IMR-90 (cell line): ENCODE results near the gene VAC14. TPM values are rescaled to one million over a fixed set of nuclear protein-coding genes. Genes with fewer than 3 reads are reported as not detected.

ENCODE experiments used
- ATAC-seq: fragments of 200-7000 bp; cut with Tn5 transposase; 2 replicates; pipeline ENCODE4 v1.9.1; 2020; ENCODE audit warnings: low read depth, mild to moderate bottlenecking, moderate library complexity
- BruUV-seq: library from RNA; stranded (reverse); fragments of 400-500 nt; replicated peaks from 2 replicates; lab custom pipeline; 2021; lab: Mats Ljungman, UMichigan
- CTCF ChIA-PET: fragments of 300-600 bp; formaldehyde crosslinking; extraction: SDS; loops from one replicate; lab custom pipeline; 2021; ENCODE audit warnings: antibody characterized with exemption; lab: Yijun Ruan, JAX
- POLR2A ChIA-PET: fragments of 300-600 bp; sonication (Branson Sonifier 250); formaldehyde crosslinking; loops from one replicate; lab custom pipeline; 2022; ENCODE audit warnings: antibody characterized with exemption; ENCODE audit not compliant: unreplicated experiment; lab: Charles Lee
- DNase-seq: peaks from one replicate; pipeline ENCODE4 v3.0.0; 2013
- H2AFZ ChIP-seq: replicated peaks from 2 replicates; pipeline ENCODE3; 2013; ENCODE audit warnings: low read length, mild to moderate bottlenecking; ENCODE audit not compliant: poor library complexity
- H2AK5ac ChIP-seq: 2 replicates; pipeline ENCODE4 v1.6.1; 2013; ENCODE audit warnings: low read depth, low read length, inconsistent platforms
- H2AK9ac ChIP-seq: replicated peaks from 2 replicates; pipeline ENCODE3; 2013; ENCODE audit warnings: mild to moderate bottlenecking, low read depth, low read length, moderate library complexity; ENCODE audit not compliant: poor library complexity
- H2BK120ac ChIP-seq: 2 replicates; pipeline ENCODE4 v1.6.1; 2013; ENCODE audit warnings: low read depth, low read length, inconsistent platforms
- H2BK15ac ChIP-seq: 3 replicates; pipeline ENCODE4 v1.6.1; 2013; ENCODE audit warnings: low read depth, low read length, inconsistent platforms
- H2BK20ac ChIP-seq: 2 replicates; pipeline ENCODE4 v1.6.1; 2013; ENCODE audit warnings: low read depth, mild to moderate bottlenecking, inconsistent platforms, low read length, moderate library complexity
- H2BK5ac ChIP-seq: 2 replicates; pipeline ENCODE4 v1.6.1; 2013; ENCODE audit warnings: mild to moderate bottlenecking, low read depth, low read length, inconsistent platforms; ENCODE audit not compliant: poor library complexity, severe bottlenecking
- H3K14ac ChIP-seq: replicated peaks from 2 replicates; pipeline ENCODE4 v1.6.1; 2013; ENCODE audit warnings: low read depth, low read length, inconsistent platforms
- H3K18ac ChIP-seq: 2 replicates; pipeline ENCODE4 v1.6.1; 2013; ENCODE audit warnings: low read depth, low read length, control low read depth
- H3K23ac ChIP-seq: 2 replicates; pipeline ENCODE4 v1.6.1; 2013; ENCODE audit warnings: low read depth, low read length, inconsistent platforms
- H3K27ac ChIP-seq: 2 replicates; pipeline ENCODE4 v1.5.1; 2013; ENCODE audit warnings: mild to moderate bottlenecking, control low read depth, low read length; ENCODE audit not compliant: insufficient read depth
- H3K27me3 ChIP-seq: 2 replicates; pipeline ENCODE4 v1.6.1; 2013; ENCODE audit warnings: low read length; ENCODE audit not compliant: control insufficient read depth, insufficient read depth
- H3K36me3 ChIP-seq: 2 replicates; pipeline ENCODE4 v1.6.1; 2013; ENCODE audit warnings: low read length, mixed read lengths; ENCODE audit not compliant: control insufficient read depth, insufficient read depth
- H3K4ac ChIP-seq: 2 replicates; pipeline ENCODE4 v1.6.1; 2013; ENCODE audit warnings: low read depth, low read length, inconsistent platforms
- H3K4me1 ChIP-seq: 2 replicates; pipeline ENCODE4 v1.6.1; 2013; ENCODE audit warnings: low read length, mixed read lengths; ENCODE audit not compliant: control insufficient read depth, insufficient read depth
- H3K4me2 ChIP-seq: 2 replicates; pipeline ENCODE4 v1.6.1; 2013; ENCODE audit warnings: low read depth, mild to moderate bottlenecking, control low read depth, low read length, moderate library complexity
- H3K4me3 ChIP-seq: 2 replicates; pipeline ENCODE4 v1.5.1; 2013; ENCODE audit warnings: low read depth, mild to moderate bottlenecking, control low read depth, low read length, moderate library complexity; ENCODE audit not compliant: insufficient read depth
- H3K56ac ChIP-seq: 2 replicates; pipeline ENCODE4 v1.6.1; 2013; ENCODE audit warnings: low read length, inconsistent platforms; ENCODE audit not compliant: insufficient read depth; ENCODE audit errors: extremely low read depth
- H3K79me1 ChIP-seq, 2 experiments: 2 replicates each; pipeline ENCODE4 v1.6.1; 2013; ENCODE audit warnings: low read length in 2 of 2, inconsistent platforms in 1 of 2, low read depth in 1 of 2
- H3K9ac ChIP-seq: 2 replicates; pipeline ENCODE4 v1.6.1; 2013; ENCODE audit warnings: low read depth, low read length, control low read depth
- H3K9me1 ChIP-seq: 2 replicates; pipeline ENCODE4 v1.6.1; 2013; ENCODE audit warnings: low read length, inconsistent platforms; ENCODE audit not compliant: insufficient read depth
- H3K9me3 ChIP-seq: 2 replicates; pipeline ENCODE4 v1.6.1; 2013; ENCODE audit warnings: low read length; ENCODE audit not compliant: control insufficient read depth, insufficient read depth
- H4K20me1 ChIP-seq: 2 replicates; pipeline ENCODE4 v1.6.1; 2013; ENCODE audit warnings: low read length, inconsistent platforms; ENCODE audit not compliant: insufficient read depth
- H4K5ac ChIP-seq: 2 replicates; pipeline ENCODE4 v1.6.1; 2013; ENCODE audit warnings: mild to moderate bottlenecking, low read depth, low read length, control low read depth
- H4K8ac ChIP-seq, 2 experiments: 2 replicates each; pipeline ENCODE4 v1.6.1; 2013; ENCODE audit warnings: low read depth in 2 of 2, low read length in 2 of 2, control low read depth in 1 of 2, inconsistent platforms in 1 of 2
- H4K91ac ChIP-seq: 2 replicates; pipeline ENCODE4 v1.6.1; 2013; ENCODE audit warnings: low read depth, low read length, inconsistent platforms; ENCODE audit not compliant: insufficient read depth
- BHLHE40 ChIP-seq: fragments of 150-350 bp; IDR thresholded peaks from 2 replicates; pipeline ENCODE4 v1.6.1; 2016; ENCODE audit warnings: mild to moderate bottlenecking, low read depth, low read length
- CEBPB ChIP-seq: IDR thresholded peaks from 2 replicates; pipeline ENCODE4 v1.6.1; 2012; ENCODE audit warnings: low read depth, low read length, improper control_type of control experiment
- CHD1 ChIP-seq: IDR thresholded peaks from 2 replicates; pipeline ENCODE4 v1.6.1; 2012; ENCODE audit warnings: low read depth, low read length, improper control_type of control experiment
- CTCF ChIP-seq: conservative IDR thresholded peaks from 2 replicates; pipeline ENCODE4 v1.5.1; 2012; ENCODE audit warnings: mild to moderate bottlenecking, low read depth, low read length, improper control_type of control experiment
- MXI1 ChIP-seq: IDR thresholded peaks from 2 replicates; pipeline ENCODE4 v1.6.1; 2012; ENCODE audit warnings: low read depth, mild to moderate bottlenecking, low read length, moderate library complexity, borderline replicate concordance
- NFE2L2 ChIP-seq: fragments of 150-350 bp; IDR thresholded peaks from 2 replicates; pipeline ENCODE4 v1.6.1; 2016; ENCODE audit warnings: low read depth, mild to moderate bottlenecking, low read length
- POLR2A ChIP-seq: IDR thresholded peaks from 2 replicates; pipeline ENCODE4 v1.6.1; 2012; ENCODE audit warnings: mild to moderate bottlenecking, low read depth, low read length
- RFX5 ChIP-seq: IDR thresholded peaks from 2 replicates; pipeline ENCODE4 v1.8.0; 2012; ENCODE audit warnings: low read depth, mild to moderate bottlenecking, low read length, moderate library complexity
- SMC3 ChIP-seq: fragments of 150-350 bp; IDR thresholded peaks from 2 replicates; pipeline ENCODE4 v1.6.1; 2016; ENCODE audit warnings: low read depth, mild to moderate bottlenecking, antibody characterized with exemption, low read length, moderate library complexity
- USF2 ChIP-seq: fragments of 150-350 bp; IDR thresholded peaks from 2 replicates; pipeline ENCODE4 v1.6.1; 2017; ENCODE audit warnings: mild to moderate bottlenecking, antibody characterized with exemption, low read length, low read depth
- WGBS, 2 experiments: methylation state at CpG; one replicate each; pipeline versions ENCODE4 v1.1.5 to v1.1.7; 2013; ENCODE audit warnings: missing lambda C conversion rate in 2 of 2; ENCODE audit not compliant: insufficient read length in 1 of 2; ENCODE audit errors: extremely low coverage in 2 of 2; 5-methylcytosine and 5-hydroxymethylcytosine counted together
- dilution Hi-C: fragments of 300-500 bp; cut with HindIII; formaldehyde crosslinking; loops from one replicate; pipeline ENCODE4 v1.14.3; 2018; ENCODE audit warnings: low sequenced_read_pairs; ENCODE audit not compliant: unreplicated experiment
- in situ Hi-C: fragments of 300-500 bp; cut with MboI; formaldehyde crosslinking; loops from 3 replicates; pipeline ENCODE4 v1.14.3; 2019; ENCODE audit warnings: low sequenced_read_pairs, inconsistent platforms, mixed read lengths
- intact Hi-C: fragments of 100-400 bp; cut with micrococcal nuclease; formaldehyde crosslinking; loops from 2 replicates; pipeline ENCODE4 v1.10.0; 2022
- polyA plus RNA-seq, 3 experiments: library from polyadenylated mRNA; depleted of rRNA; stranded (reverse); fragments of >200 nt; gene quantifications; 2 replicates each; pipeline ENCODE4 v1.2.3, GENCODE V29; 2012; ENCODE audit warnings: low replicate concordance in 1 of 3
- total RNA-seq: library from RNA; depleted of rRNA; stranded (reverse); fragments of >200 nt; gene quantifications from 2 replicates; pipeline ENCODE4 v1.2.3, GENCODE V29; 2012

The VAC14 gene
- total and polyA plus RNA-seq, 2 of the 4 experiments (the other 2 are of a cell fraction): 21.1 to 40.2 TPM

- H3K56ac ChIP-seq: no peak overlapping the region
Observed at GRCh38 chr16:70795296-70795912, 5.6 kb downstream of the VAC14 start.

More at GRCh38 chr16:70795296-70795912, 5.6 kb downstream of the VAC14 start:
- Histone ChIP-seq H4K5ac (no peak overlapping the region), H3K36me3 (no peaks in the 10 kb centered on the region), H3K9me3 (no peaks in the 10 kb centered on the region), H2AK9ac (no peak overlapping the region), H3K4me1 (peaks cover 3% of the 10 kb centered on the region), H3K4me2 (no peak overlapping the region), H4K8ac (no peak overlapping the region), H2BK5ac (no peak overlapping the region), H3K9me1 (peaks cover 4% of the 10 kb centered on the region; the same call in 1 of the 2 replicates), H3K23ac (no peak overlapping the region), H2BK20ac (no peak overlapping the region), H3K27me3 (no peaks in the 10 kb centered on the region), H2BK120ac (no peak overlapping the region), H3K79me1 (peaks cover 42 to 83% of the 10 kb centered on the region in 2 experiments), H3K4me3 (no peak overlapping the region), H3K14ac (no peak overlapping the region), H3K27ac (no peak overlapping the region), H3K4ac (no peak overlapping the region), H3K9ac (no peak overlapping the region), H4K20me1 (peaks cover 27% of the 10 kb centered on the region), H2AFZ (no peak overlapping the region), H3K18ac (no peak overlapping the region), H2AK5ac (no peak overlapping the region), H2BK15ac (no peak overlapping the region), H4K91ac (no peak overlapping the region)
- DNase-seq (no peak), ATAC-seq (no peak)
- dilution Hi-C loops (no loop called here), intact Hi-C loops (no loop called here), in situ Hi-C loops (loop anchor here (25.0 kb wide), 2 partner anchors 492 to 692 kb away; partner anchors contain the start of genes CMTR2 and ZNF19)
- TF ChIP-seq NFE2L2 (no peak), USF2 (no peak), CEBPB (no peak), SMC3 (no peak), POLR2A (no peak), RFX5 (no peak), BHLHE40 (no peak), MXI1 (no peak), CHD1 (no peak), CTCF (no peak)
- ChIA-PET CTCF (interaction anchor here (0.7 kb wide), 1 partner anchor 130 kb away, joined by 7 read pairs; no protein-coding TSS in a partner anchor), POLR2A (no interaction called here)
- WGBS, 2 experiments: no CpG with 5 or more reads among the region's 12 CpGs
- BruUV-seq: no TSS peak
